SK-N-MC (cell line): ENCODE data around the gene DNAJC30.
"Not testable (repeated sequence)": the region's sequence is repeated elsewhere in the genome, so short reads cannot be mapped to it uniquely, and the experiment has no call there.

Experiments
- DNase-seq: peaks from one replicate; pipeline ENCODE4 v3.0.0-alpha.2; 2011; ENCODE audit warnings: low read depth, low spot score
- H3K27ac ChIP-seq: fragments of 200-600 bp; sonication (generic); 2 replicates; pipeline ENCODE4 v1.5.1; 2016; ENCODE audit warnings: mixed run types
- H3K36me3 ChIP-seq: fragments of 200-600 bp; sonication (generic); 2 replicates; pipeline ENCODE4 v1.6.1; 2017; ENCODE audit warnings: antibody characterized with exemption, low read length, mixed read lengths; ENCODE audit not compliant: insufficient read depth
- H3K4me3 ChIP-seq: fragments of 200-600 bp; sonication (generic); 2 replicates; pipeline ENCODE4 v1.5.1; 2016
- H3K9ac ChIP-seq: fragments of 200-600 bp; sonication (generic); 2 replicates; pipeline ENCODE4 v1.8.0; 2017; ENCODE audit warnings: mixed run types, mixed read lengths; ENCODE audit not compliant: insufficient read length
- H3K9me3 ChIP-seq: fragments of 200-600 bp; sonication (generic); 2 replicates; pipeline ENCODE4 v1.6.1; 2017; ENCODE audit warnings: low read depth, mild to moderate bottlenecking, antibody characterized with exemption, low read length, moderate library complexity, mixed read lengths
- EZH2 ChIP-seq: fragments of 200-600 bp; sonication (generic); IDR thresholded peaks from one replicate; pipeline ENCODE4 v1.6.1; 2017; ENCODE audit warnings: antibody characterized with exemption
- FOXP2 ChIP-seq: optimal IDR thresholded peaks from 2 replicates; pipeline ENCODE3; 2011; ENCODE audit warnings: mild to moderate bottlenecking, moderate library complexity; ENCODE audit not compliant: insufficient read depth; ENCODE audit errors: extremely low read length, control extremely low read depth
- POLR2AphosphoS5 ChIP-seq: IDR thresholded peaks from 2 replicates; pipeline ENCODE4 v1.6.1; 2012; ENCODE audit warnings: mild to moderate bottlenecking, low read depth, low read length, borderline replicate concordance

DNAJC30 gene

DNA sequence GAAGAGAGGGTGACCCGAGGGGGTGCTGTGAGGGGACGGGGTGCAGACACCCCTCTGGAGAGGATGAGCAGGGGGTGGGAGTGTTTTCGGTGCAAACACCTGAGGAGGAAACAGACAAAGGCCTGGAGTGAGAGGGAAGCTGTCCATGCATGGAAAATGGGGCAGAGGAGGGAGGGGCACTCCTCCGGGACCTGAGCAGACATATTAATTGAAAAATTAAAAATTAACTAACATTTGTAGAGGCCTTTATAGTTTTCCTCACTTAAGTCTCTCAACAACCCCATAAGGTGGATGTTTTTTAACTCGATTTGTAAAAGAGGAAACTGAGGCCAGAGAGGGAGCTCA lies 14.4 kb downstream of the DNAJC30 start:
- Histone ChIP-seq H3K9me3 (no peaks in the 10 kb centered on the region), H3K9ac (peak overlapping the region; percentile 82), H3K36me3 (no peaks in the 10 kb centered on the region; the same call in 1 of the 2 replicates), H3K4me3 (peak overlapping the region; percentile 86), H3K27ac (no peak overlapping the region)
- no peak for DNase-seq
- TF ChIP-seq FOXP2 (no peak), POLR2AphosphoS5 (no peak)

- Histone ChIP-seq H3K9me3 (no peaks in the 10 kb centered on the region), H3K9ac (peak overlapping the region; percentile 82), H3K4me3 (peak overlapping the region; percentile 86), H3K36me3 (no peaks in the 10 kb centered on the region; the same call in 1 of the 2 replicates), H3K27ac (no peak overlapping the region)
- DNase-seq, result no peak
- TF ChIP-seq EZH2, result no peak
- no peak for TF ChIP-seq FOXP2
- TF ChIP-seq POLR2AphosphoS5, result no peak
These were observed 15.0 kb downstream of the DNAJC30 start for GRCh38 chr7:73668103-73668885.

- peak; percentile 20 for DNase-seq
- no peaks in the 10 kb centered on the region for H3K9me3 ChIP-seq
- TF ChIP-seq FOXP2, result no peak
- no peak for TF ChIP-seq EZH2
- H3K4me3 ChIP-seq, result peak within 1 kb of the TSS; percentile 86
- H3K27ac ChIP-seq, result no peak within 1 kb of the TSS
- H3K9ac ChIP-seq, result peak within 1 kb of the TSS; percentile 82
- H3K36me3 ChIP-seq, result no peaks in the 10 kb centered on the region; the same call in 1 of the 2 replicates
These were observed 15.7 kb downstream of the DNAJC30 start, which contains the start of gene VPS37D for GRCh38 chr7:73667344-73668102. Gene VPS37D, plus strand, starts transcription at chr7:73667831. Its CDS starts 128 bp downstream, at chr7:73667959.

- no peaks in the 10 kb centered on the region for H3K36me3 ChIP-seq
- no peak overlapping the region for H3K4me3 ChIP-seq
- TF ChIP-seq POLR2AphosphoS5 (no peak), EZH2 (no peak)
- H3K9me3 ChIP-seq, result no peaks in the 10 kb centered on the region
- no peak overlapping the region for H3K9ac ChIP-seq
- no peak for DNase-seq
- no peak overlapping the region for H3K27ac ChIP-seq
These were observed 20.2 kb downstream of the DNAJC30 start for GRCh38 chr7:73663033-73663432.

- not testable (repeated sequence) for H3K9ac ChIP-seq, H3K9me3 ChIP-seq, H3K27ac ChIP-seq, DNase-seq, H3K36me3 ChIP-seq, H3K4me3 ChIP-seq
These were observed 22.7 kb downstream of the DNAJC30 start for GRCh38 chr7:73660594-73660993.

DNA sequence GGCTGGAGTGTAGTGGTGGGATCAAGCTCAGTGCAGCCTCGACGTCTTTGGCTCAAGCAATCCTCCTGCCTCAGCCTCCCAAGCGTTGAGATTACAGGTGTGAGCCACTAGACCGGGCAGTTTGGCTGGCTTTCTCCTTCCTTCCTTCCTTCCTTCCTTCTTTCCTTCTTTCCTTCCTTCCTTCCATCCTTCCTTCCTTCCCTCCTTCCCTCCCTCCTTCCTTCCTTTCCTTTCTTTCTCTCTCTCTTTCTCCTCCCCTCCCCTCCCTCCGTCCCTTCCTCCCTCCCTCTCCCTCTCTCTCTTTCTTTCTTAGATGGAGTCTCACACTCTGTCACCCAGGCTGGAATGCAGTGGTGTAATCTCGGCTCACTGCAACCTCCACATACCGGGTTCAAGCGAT lies 23.3 kb downstream of the DNAJC30 start:
- H3K4me3 ChIP-seq, result no peak overlapping the region
- no peak overlapping the region for H3K9ac ChIP-seq
- TF ChIP-seq POLR2AphosphoS5, result no peak
- no peak for TF ChIP-seq EZH2
- H3K27ac ChIP-seq, result no peak overlapping the region
- H3K9me3 ChIP-seq, result no peaks in the 10 kb centered on the region
- no peak for DNase-seq
- H3K36me3 ChIP-seq, result no peaks in the 10 kb centered on the region

DNA sequence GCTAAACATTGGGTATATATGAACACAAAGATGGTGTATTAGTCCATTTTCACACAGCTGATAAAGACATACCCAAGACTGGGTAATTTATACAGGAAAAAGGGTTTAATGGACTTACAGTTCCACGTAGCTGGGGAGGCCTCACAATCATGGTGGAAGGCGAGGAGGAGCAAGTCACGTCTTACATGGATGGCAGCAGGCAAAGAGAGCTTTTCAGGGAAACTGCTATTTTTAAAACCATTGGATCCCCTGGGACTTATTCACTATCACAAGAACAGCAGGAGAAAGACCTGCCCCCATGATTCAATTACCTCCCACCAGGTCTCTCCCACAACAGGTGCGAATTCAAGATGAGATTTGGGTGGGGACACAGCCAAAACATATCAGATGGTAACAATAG lies 27.9 kb downstream of the DNAJC30 start:
- H3K36me3 ChIP-seq, result not testable (repeated sequence)

GRCh38 chr7:73652541-73652949 lies 30.7 kb downstream of the DNAJC30 start:
- no peaks in the 10 kb centered on the region for H3K36me3 ChIP-seq
- no peaks in the 10 kb centered on the region for H3K9me3 ChIP-seq
- H3K9ac ChIP-seq, result no peak overlapping the region
- no peak for DNase-seq
- no peak overlapping the region for H3K4me3 ChIP-seq
- no peak overlapping the region for H3K27ac ChIP-seq
- TF ChIP-seq FOXP2, result no peak
- no peak for TF ChIP-seq EZH2
- no peak for TF ChIP-seq POLR2AphosphoS5

More for the DNA sequence above, 27.9 kb downstream of the DNAJC30 start:
- not testable (repeated sequence) for H3K9ac ChIP-seq, DNase-seq, H3K27ac ChIP-seq, H3K4me3 ChIP-seq, H3K9me3 ChIP-seq

GRCh38 chr7:73650524-73650923 lies 32.7 kb downstream of the DNAJC30 start:
- no peak for DNase-seq
- Histone ChIP-seq H3K27ac (no peak overlapping the region), H3K9me3 (no peaks in the 10 kb centered on the region), H3K9ac (no peak overlapping the region), H3K4me3 (no peak overlapping the region), H3K36me3 (no peaks in the 10 kb centered on the region)
- TF ChIP-seq EZH2, result no peak
- TF ChIP-seq POLR2AphosphoS5, result no peak
- no peak for TF ChIP-seq FOXP2
